ENCODE measurements around the gene TMIGD1. TPM values are rescaled to one million over a fixed set of nuclear protein-coding genes. Genes with fewer than 3 reads are reported as not detected.

Gene TMIGD1
- total and polyA plus RNA-seq, 2 donors (not counting 3 experiments of a cell fraction or from before 2014, with no cell fraction given) = not detected

- Histone ChIP-seq H3K4me3 (replicated peaks in 1 of 3; ENCODE audit: insufficient read depth in 1 of 3, low read depth in 1 of 3, low read length in 3 of 3) (no peak overlapping the region), H3K9ac (replicated peaks; ENCODE audit: extremely low read depth, insufficient read depth, low read length) (no peak overlapping the region), H3K36me3 (ENCODE audit: control insufficient read depth in 2 of 2, extremely low read depth in 1 of 2, insufficient read depth in 2 of 2, low read length in 2 of 2) (no peaks in the 10 kb centered on the region), H3K79me2 (ENCODE audit: control insufficient read depth, insufficient read depth, low read length) (no peaks in the 10 kb centered on the region), H3K27ac (ENCODE audit: insufficient read depth, low read depth, low read length) (no peak overlapping the region), H4K20me1 (replicated peaks; ENCODE audit: control insufficient read depth, extremely low read depth, insufficient read depth, low read length) (no peaks in the 10 kb centered on the region), H3K4me1 (ENCODE audit: control insufficient read depth, extremely low read depth, insufficient read depth, low read length) (no peaks in the 10 kb centered on the region), H3K9me1 (replicated peaks; ENCODE audit: control insufficient read depth, extremely low read depth, insufficient read depth, low read length) (no peaks in the 10 kb centered on the region), H3K27me3 (ENCODE audit: control insufficient read depth in 2 of 2, insufficient read depth in 2 of 2, low read length in 2 of 2) (peaks cover 0 to 2% of the 10 kb centered on the region in 2 experiments), H3K9me3 (replicated peaks; ENCODE audit: control insufficient read depth, insufficient read depth, low read length) (no peaks in the 10 kb centered on the region), H3K4me2 (ENCODE audit: insufficient read depth, low read length) (no peak overlapping the region), H2AFZ (ENCODE audit: low read depth, low read length) (no peak overlapping the region)
- BruUV-seq (replicated peaks) = no TSS peak
- ChIA-PET POLR2A (no interaction called here), CTCF (interaction anchor here (0.7 to 1.8 kb wide), 3 partner anchors 35 to 178 kb away, joined by 3 to 7 read pairs (median 3); partner anchors contain the start of genes GOSR1 and TMIGD1)
- dilution Hi-C loops (cut with MboI; ENCODE audit: extremely low pct_ligation_motif_present, low sequenced_read_pairs) = no loop called here
- DNase-seq (ENCODE audit: low read depth, low spot score) (peak; percentile 15), FAIRE-seq (no peak)
- TF ChIP-seq POLR2AphosphoS5 (IDR thresholded peaks at IDR 0.05; ENCODE audit: insufficient read depth, low read depth, low read length) (no peak), EZH2 (IDR thresholded peaks at IDR 0.05; ENCODE audit: borderline replicate concordance, low read depth, low read length, severe bottlenecking) (no peak), CTCF (IDR thresholded peaks at IDR 0.05; ENCODE audit: extremely low read depth in 1 of 2, insufficient read depth in 1 of 2, low read depth in 1 of 2, low read length in 2 of 2) (peak; percentile 8 to 20)
- intact Hi-C loops (cut with micrococcal nuclease) = no loop called here
Observed at GRCh38 chr17:30299000-30299399, 34.9 kb downstream of the TMIGD1 start.

GRCh38 chr17:30297715-30298114, 36.1 kb downstream of the TMIGD1 start:
- Histone ChIP-seq H3K79me2 (ENCODE audit: control insufficient read depth, insufficient read depth, low read length) (no peaks in the 10 kb centered on the region), H3K4me3 (replicated peaks in 1 of 3; ENCODE audit: insufficient read depth in 1 of 3, low read depth in 1 of 3, low read length in 3 of 3) (no peak overlapping the region), H3K36me3 (ENCODE audit: control insufficient read depth in 2 of 2, extremely low read depth in 1 of 2, insufficient read depth in 2 of 2, low read length in 2 of 2) (no peaks in the 10 kb centered on the region), H3K27me3 (ENCODE audit: control insufficient read depth in 2 of 2, insufficient read depth in 2 of 2, low read length in 2 of 2) (peaks cover 0 to 2% of the 10 kb centered on the region in 2 experiments), H3K9me3 (replicated peaks; ENCODE audit: control insufficient read depth, insufficient read depth, low read length) (no peaks in the 10 kb centered on the region), H3K27ac (ENCODE audit: insufficient read depth, low read depth, low read length) (no peak overlapping the region), H3K9ac (replicated peaks; ENCODE audit: extremely low read depth, insufficient read depth, low read length) (no peak overlapping the region), H3K4me2 (ENCODE audit: insufficient read depth, low read length) (no peak overlapping the region), H3K4me1 (ENCODE audit: control insufficient read depth, extremely low read depth, insufficient read depth, low read length) (no peaks in the 10 kb centered on the region), H2AFZ (ENCODE audit: low read depth, low read length) (no peak overlapping the region), H4K20me1 (replicated peaks; ENCODE audit: control insufficient read depth, extremely low read depth, insufficient read depth, low read length) (no peaks in the 10 kb centered on the region), H3K9me1 (replicated peaks; ENCODE audit: control insufficient read depth, extremely low read depth, insufficient read depth, low read length) (no peaks in the 10 kb centered on the region)
- intact Hi-C loops (cut with micrococcal nuclease) (no loop called here), dilution Hi-C loops (cut with MboI; ENCODE audit: extremely low pct_ligation_motif_present, low sequenced_read_pairs) (no loop called here)
- ChIA-PET POLR2A (no interaction called here), CTCF (interaction anchor here (0.7 kb wide), 1 partner anchor 39 kb away, joined by 3 read pairs; no protein-coding TSS in a partner anchor)
- BruUV-seq (replicated peaks) = no TSS peak
- TF ChIP-seq EZH2 (IDR thresholded peaks at IDR 0.05; ENCODE audit: borderline replicate concordance, low read depth, low read length, severe bottlenecking) (no peak), MYC (IDR thresholded peaks at IDR 0.05; ENCODE audit: low read depth, low read length) (no peak), CTCF (IDR thresholded peaks at IDR 0.05; ENCODE audit: extremely low read depth in 1 of 2, insufficient read depth in 1 of 2, low read depth in 1 of 2, low read length in 2 of 2) (no peak), POLR2AphosphoS5 (IDR thresholded peaks at IDR 0.05; ENCODE audit: insufficient read depth, low read depth, low read length) (no peak)
- DNase-seq (ENCODE audit: low read depth, low spot score) = no peak
- no peak for FAIRE-seq
